Measurements from ENCODE around the gene KRAS.
A peak's percentile ranks its signal among the peaks of the same experiment; 100 is the strongest.

KRAS gene

DNA sequence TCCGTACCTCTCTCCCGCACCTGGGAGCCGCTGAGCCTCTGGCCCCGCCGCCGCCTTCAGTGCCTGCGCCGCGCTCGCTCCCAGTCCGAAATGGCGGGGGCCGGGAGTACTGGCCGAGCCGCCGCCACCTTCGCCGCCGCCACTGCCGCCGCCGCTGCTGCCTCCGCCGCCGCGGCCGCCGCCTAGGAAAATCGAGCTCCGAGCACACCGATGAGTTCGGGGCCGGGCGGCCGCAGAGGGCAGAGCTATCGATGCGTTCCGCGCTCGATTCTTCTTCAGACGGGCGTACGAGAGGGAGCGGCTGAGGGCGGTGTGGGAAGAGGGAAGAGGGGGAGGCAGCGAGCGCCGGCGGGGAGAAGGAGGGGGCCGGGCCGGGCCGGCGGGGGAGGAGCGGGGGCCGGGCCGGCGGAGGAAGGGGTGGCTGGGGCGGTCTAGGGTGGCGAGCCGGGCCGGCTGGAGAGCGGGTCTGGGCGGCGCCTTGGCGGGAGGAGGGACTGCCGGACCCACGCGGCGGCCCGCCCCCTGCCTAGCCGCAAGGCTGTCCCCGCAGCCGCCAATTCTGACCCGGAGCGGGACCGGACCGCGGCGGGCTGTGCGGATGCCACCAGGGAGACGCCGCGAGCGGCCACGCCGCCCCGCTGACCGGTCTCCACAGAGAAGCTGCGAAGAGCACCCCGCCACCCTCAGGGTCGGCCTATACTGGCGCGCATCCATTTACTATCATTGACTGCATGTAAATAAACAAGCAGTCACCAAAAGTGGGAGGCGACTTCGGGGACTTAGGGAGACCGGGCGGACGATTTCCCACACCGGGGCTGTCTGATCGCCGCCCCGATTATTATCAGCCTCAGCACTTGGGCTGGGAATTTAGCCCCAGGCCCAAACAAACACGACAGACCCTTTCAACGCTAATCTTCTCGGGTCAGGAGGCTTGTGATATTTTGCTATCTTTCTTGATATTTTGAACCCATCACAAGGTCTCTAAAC lies at the start of gene KRAS:
KRAS (minus strand) TSS at position 186 of the 987 bp plus-strand sequence.
- Histone ChIP-seq H3K4me3 (ENCODE audit: low read length) (peak within 1 kb of the TSS; percentile 98), H3K27ac (ENCODE audit: low read depth, low read length) (peak within 1 kb of the TSS; percentile 26), H3F3A (ENCODE audit: control insufficient read depth, insufficient read depth) (peaks cover 5% of the 10 kb centered on the region), H4K20me1 (ENCODE audit: control insufficient read depth, insufficient read depth, low read depth, low read length) (no peaks in the 10 kb centered on the region), H3K36me3 (ENCODE audit: control insufficient read depth, low read length) (peaks cover 5% of the 10 kb centered on the region), H3K79me2 (ENCODE audit: control insufficient read depth, low read length) (peaks cover 40% of the 10 kb centered on the region), H3K4me1 (ENCODE audit: control insufficient read depth, low read length) (peaks cover 42% of the 10 kb centered on the region), H3K9me2 (replicated peaks; ENCODE audit: control insufficient read depth, low read length) (no peaks in the 10 kb centered on the region), H3K4me2 (ENCODE audit: low read length) (peak within 1 kb of the TSS; percentile 97), H3K27me3 (ENCODE audit: control insufficient read depth, low read length) (no peaks in the 10 kb centered on the region), H3K9me3 (ENCODE audit: control insufficient read depth, insufficient read depth, low read length) (no peaks in the 10 kb centered on the region)
- TF ChIP-seq EZH2phosphoT487 (IDR thresholded peaks at IDR 0.05; ENCODE audit: borderline replicate concordance, low read length) = no peak
- TF ChIP-seq, protein P1, sequence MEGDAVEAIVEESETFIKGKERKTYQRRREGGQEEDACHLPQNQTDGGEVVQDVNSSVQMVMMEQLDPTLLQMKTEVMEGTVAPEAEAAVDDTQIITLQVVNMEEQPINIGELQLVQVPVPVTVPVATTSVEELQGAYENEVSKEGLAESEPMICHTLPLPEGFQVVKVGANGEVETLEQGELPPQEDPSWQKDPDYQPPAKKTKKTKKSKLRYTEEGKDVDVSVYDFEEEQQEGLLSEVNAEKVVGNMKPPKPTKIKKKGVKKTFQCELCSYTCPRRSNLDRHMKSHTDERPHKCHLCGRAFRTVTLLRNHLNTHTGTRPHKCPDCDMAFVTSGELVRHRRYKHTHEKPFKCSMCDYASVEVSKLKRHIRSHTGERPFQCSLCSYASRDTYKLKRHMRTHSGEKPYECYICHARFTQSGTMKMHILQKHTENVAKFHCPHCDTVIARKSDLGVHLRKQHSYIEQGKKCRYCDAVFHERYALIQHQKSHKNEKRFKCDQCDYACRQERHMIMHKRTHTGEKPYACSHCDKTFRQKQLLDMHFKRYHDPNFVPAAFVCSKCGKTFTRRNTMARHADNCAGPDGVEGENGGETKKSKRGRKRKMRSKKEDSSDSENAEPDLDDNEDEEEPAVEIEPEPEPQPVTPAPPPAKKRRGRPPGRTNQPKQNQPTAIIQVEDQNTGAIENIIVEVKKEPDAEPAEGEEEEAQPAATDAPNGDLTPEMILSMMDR (IDR thresholded peaks at IDR 0.05; ENCODE audit: low read depth, low read length, poor library complexity, severe bottlenecking) = no peak

DNA sequence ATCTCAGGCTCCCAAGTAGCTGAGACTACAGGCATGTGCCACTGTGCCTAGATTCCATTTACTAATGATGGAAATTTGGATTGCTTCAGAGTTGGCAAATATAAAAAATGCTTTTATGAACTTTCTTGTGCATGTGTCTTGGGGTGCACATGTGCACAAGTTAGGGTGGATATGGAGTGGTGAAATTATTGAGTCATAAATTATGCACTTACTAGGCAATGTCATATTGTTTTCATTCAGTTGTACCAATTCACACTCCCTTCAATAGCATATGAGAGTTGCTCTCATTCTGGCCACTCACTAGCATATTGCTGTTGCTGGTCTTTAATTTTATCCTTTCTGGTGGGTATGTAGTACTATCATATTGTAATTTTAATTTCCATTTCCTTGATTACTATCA lies 45.7 kb upstream of the KRAS start:
- Histone ChIP-seq H3K9me3 (ENCODE audit: control insufficient read depth, insufficient read depth, low read length) (no peaks in the 10 kb centered on the region), H3K4me3 (ENCODE audit: low read length) (no peak overlapping the region), H3K36me3 (ENCODE audit: control insufficient read depth, low read length) (no peaks in the 10 kb centered on the region)

DNA sequence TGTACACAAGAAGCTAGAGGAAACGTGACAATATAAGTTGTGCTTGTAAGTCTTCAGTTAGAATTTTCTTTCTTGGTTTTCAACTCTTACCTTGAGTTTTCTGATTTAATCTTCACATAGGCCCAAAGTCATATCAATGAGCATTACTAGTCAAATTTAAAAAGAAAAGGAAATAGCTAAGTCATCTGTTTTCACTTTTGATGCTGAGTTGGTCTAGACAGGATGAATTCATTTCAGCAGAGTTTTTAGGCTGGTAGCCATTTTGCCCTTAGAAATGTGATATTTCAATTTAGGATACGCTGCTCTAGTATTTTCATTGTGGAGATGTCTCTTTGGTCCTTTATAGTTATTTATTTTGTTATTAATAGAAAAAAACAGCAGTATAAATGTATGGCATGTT lies 44.6 kb upstream of the KRAS start:
- H3F3A ChIP-seq (ENCODE audit: control insufficient read depth, insufficient read depth) = no peaks in the 10 kb centered on the region
- no peak overlapping the region for H3K4me2 ChIP-seq (ENCODE audit: low read length)
- H3K9me3 ChIP-seq (ENCODE audit: control insufficient read depth, insufficient read depth, low read length) = no peaks in the 10 kb centered on the region
- H4K20me1 ChIP-seq (ENCODE audit: control insufficient read depth, insufficient read depth, low read depth, low read length) = no peaks in the 10 kb centered on the region
- no peaks in the 10 kb centered on the region for H3K79me2 ChIP-seq (ENCODE audit: control insufficient read depth, low read length)
- peaks cover 7% of the 10 kb centered on the region; the same call in 1 of the 2 replicates for H3K4me1 ChIP-seq (ENCODE audit: control insufficient read depth, low read length)
- H3K36me3 ChIP-seq (ENCODE audit: control insufficient read depth, low read length) = no peaks in the 10 kb centered on the region
- H3K4me3 ChIP-seq (ENCODE audit: low read length) = no peak overlapping the region
- 0 out of 2 replicates have a peak, but pooled peaks cover 3% of the 10 kb centered on the region for H3K27me3 ChIP-seq (ENCODE audit: control insufficient read depth, low read length)
- no peaks in the 10 kb centered on the region for H3K9me2 ChIP-seq (replicated peaks; ENCODE audit: control insufficient read depth, low read length)
- TF ChIP-seq EZH2phosphoT487 (IDR thresholded peaks at IDR 0.05; ENCODE audit: borderline replicate concordance, low read length) = no peak
- TF ChIP-seq, protein P1 (IDR thresholded peaks at IDR 0.05; ENCODE audit: low read depth, low read length, poor library complexity, severe bottlenecking) = no peak
- H3K27ac ChIP-seq (ENCODE audit: low read depth, low read length) = no peak overlapping the region

More for the DNA sequence above, 45.7 kb upstream of the KRAS start:
- TF ChIP-seq, protein P1 (IDR thresholded peaks at IDR 0.05; ENCODE audit: low read depth, low read length, poor library complexity, severe bottlenecking) = no peak
- no peak for TF ChIP-seq EZH2phosphoT487 (IDR thresholded peaks at IDR 0.05; ENCODE audit: borderline replicate concordance, low read length)
- peaks cover 4% of the 10 kb centered on the region; the same call in 1 of the 2 replicates for H3K27me3 ChIP-seq (ENCODE audit: control insufficient read depth, low read length)
- no peaks in the 10 kb centered on the region for H3K9me2 ChIP-seq (replicated peaks; ENCODE audit: control insufficient read depth, low read length)
- peaks cover 7% of the 10 kb centered on the region; the same call in 1 of the 2 replicates for H3K4me1 ChIP-seq (ENCODE audit: control insufficient read depth, low read length)
- no peak overlapping the region for H3K27ac ChIP-seq (ENCODE audit: low read depth, low read length)
- no peaks in the 10 kb centered on the region for H4K20me1 ChIP-seq (ENCODE audit: control insufficient read depth, insufficient read depth, low read depth, low read length)
- no peaks in the 10 kb centered on the region for H3F3A ChIP-seq (ENCODE audit: control insufficient read depth, insufficient read depth)
- H3K79me2 ChIP-seq (ENCODE audit: control insufficient read depth, low read length) = no peaks in the 10 kb centered on the region
- no peak overlapping the region for H3K4me2 ChIP-seq (ENCODE audit: low read length)

All from DOHH2 (cell line).